ENCODE results near the gene GPAM. TPM values are rescaled to one million over a fixed set of nuclear protein-coding genes. Genes with fewer than 3 reads are reported as not detected.

Gene GPAM
- total and polyA plus RNA-seq, 2 donors from 2014 or later, result 4.0 to 9.9 TPM

DNA sequence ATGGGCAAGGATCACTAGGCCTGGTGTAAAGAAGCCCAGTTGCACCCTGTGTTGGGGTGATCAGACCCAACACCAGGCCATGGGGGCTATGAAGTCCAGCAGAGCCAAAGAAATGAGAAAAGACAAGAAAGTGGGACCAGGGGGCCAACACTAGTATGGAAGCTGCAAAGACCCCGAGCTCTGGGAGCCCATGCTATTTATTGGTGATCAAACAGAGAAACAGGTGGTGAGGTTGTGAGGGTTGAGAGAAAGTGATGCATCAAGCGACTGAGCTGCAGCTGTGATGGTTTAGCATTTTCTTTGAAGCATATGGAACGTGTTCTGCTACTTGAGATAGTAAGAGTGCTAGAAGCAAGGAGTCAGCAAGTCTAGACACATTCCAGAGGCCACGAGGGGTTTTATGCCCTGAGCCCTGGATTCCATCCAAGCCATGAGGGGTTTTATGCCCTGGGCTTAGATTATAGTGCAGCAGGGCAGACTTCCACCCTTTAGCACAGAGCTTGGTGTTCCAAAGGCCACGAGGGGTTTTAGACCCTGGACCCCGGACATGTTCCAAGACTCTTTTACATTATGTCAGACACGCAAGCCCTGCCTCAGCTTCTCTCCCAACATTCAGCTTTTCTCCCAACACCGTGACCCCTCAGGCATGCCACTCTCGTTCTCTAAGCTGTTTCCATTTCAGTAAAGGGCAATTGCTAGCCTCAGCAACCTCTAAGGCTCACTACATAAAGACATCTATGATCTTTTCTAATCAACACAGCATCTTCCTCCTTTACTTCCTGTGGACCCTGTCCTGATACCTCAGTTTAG lies 43.1 kb upstream of the GPAM start:
- Histone ChIP-seq H3K4me1 (ENCODE audit: control insufficient read depth in 2 of 3, insufficient read depth in 2 of 3, low read depth in 1 of 3, low read length in 3 of 3) (no peaks in the 10 kb centered on the region), H3K27me3 (ENCODE audit: control insufficient read depth, insufficient read depth, low read length) (no peaks in the 10 kb centered on the region), H3K9ac (ENCODE audit: low read length in 3 of 3) (no peak overlapping the region), H3K4me3 (ENCODE audit: low read length in 3 of 3) (no peak overlapping the region), H3K36me3 (ENCODE audit: control insufficient read depth in 2 of 3, insufficient read depth in 3 of 3, low read length in 3 of 3) (no peaks in the 10 kb centered on the region), H3K27ac (ENCODE audit: low read depth in 2 of 2, low read length in 2 of 2) (no peak overlapping the region), H3K9me3 (ENCODE audit: control insufficient read depth in 2 of 3, insufficient read depth in 1 of 3, low read length in 3 of 3) (no peaks in the 10 kb centered on the region)
- DNase-seq, result no peak
- no peak for FAIRE-seq
- intact Hi-C loops (cut with DNase I), result no loop called here
- no peak for TF ChIP-seq CTCF (IDR thresholded peaks at IDR 0.05; ENCODE audit: borderline replicate concordance, extremely low read depth, insufficient read depth)

DNA sequence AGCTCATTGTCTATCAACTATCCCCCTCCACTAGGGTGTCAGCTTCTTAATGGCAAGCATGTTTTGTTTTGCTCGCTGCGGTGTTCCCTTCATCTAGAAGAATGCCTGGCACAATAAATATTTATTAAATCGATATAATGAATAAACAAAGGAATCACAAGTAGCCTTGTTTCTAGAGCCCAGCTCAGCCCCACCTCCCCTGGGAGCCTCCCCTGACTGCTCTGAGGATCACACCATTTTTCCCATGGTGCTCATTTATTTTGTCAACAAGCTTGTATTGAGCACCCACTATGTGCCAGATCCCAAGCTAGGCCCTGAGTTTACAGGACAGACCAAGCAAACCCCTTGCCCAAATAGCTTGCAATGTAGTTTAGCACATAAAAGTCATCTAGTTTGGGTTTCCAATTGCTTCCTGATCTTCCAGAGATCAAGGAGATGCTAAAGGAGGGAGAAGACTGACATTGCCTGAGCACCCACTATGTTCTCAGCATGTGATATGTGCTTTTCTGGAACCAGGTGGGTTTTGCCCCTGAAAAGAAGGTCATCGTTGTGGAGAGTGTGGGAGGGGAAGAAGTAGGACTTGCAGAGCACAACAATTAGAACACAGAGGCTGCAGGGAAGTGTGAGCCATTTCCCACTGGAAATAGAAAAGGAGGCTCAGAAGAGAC lies 42.3 kb upstream of the GPAM start:
- H3K9ac ChIP-seq (ENCODE audit: low read length in 3 of 3), result no peak overlapping the region
- H3K27me3 ChIP-seq (ENCODE audit: control insufficient read depth, insufficient read depth, low read length), result no peaks in the 10 kb centered on the region
- intact Hi-C loops (cut with DNase I), result no loop called here
- H3K27ac ChIP-seq (ENCODE audit: low read depth in 2 of 2, low read length in 2 of 2), result no peak overlapping the region
- H3K4me3 ChIP-seq (ENCODE audit: low read length in 3 of 3), result no peak overlapping the region
- no peaks in the 10 kb centered on the region for H3K36me3 ChIP-seq (ENCODE audit: control insufficient read depth in 2 of 3, insufficient read depth in 3 of 3, low read length in 3 of 3)
- no peak for TF ChIP-seq CTCF (IDR thresholded peaks at IDR 0.05; ENCODE audit: borderline replicate concordance, extremely low read depth, insufficient read depth)
- FAIRE-seq (no peak), DNase-seq (no peak)
- no peaks in the 10 kb centered on the region for H3K4me1 ChIP-seq (ENCODE audit: control insufficient read depth in 2 of 3, insufficient read depth in 2 of 3, low read depth in 1 of 3, low read length in 3 of 3)
- H3K9me3 ChIP-seq (ENCODE audit: control insufficient read depth in 2 of 3, insufficient read depth in 1 of 3, low read length in 3 of 3), result peaks cover 0 to 2% (median 0%) of the 10 kb centered on the region in 3 donors

- no peaks in the 10 kb centered on the region for H3K36me3 ChIP-seq (ENCODE audit: control insufficient read depth in 2 of 3, insufficient read depth in 3 of 3, low read length in 3 of 3)
- no peak overlapping the region for H3K9ac ChIP-seq (ENCODE audit: low read length in 3 of 3)
- no peak overlapping the region for H3K27ac ChIP-seq (ENCODE audit: low read depth in 2 of 2, low read length in 2 of 2)
- TF ChIP-seq CTCF (IDR thresholded peaks at IDR 0.05; ENCODE audit: borderline replicate concordance, extremely low read depth, insufficient read depth), result no peak
- FAIRE-seq, result no peak
- no peaks in the 10 kb centered on the region for H3K4me1 ChIP-seq (ENCODE audit: control insufficient read depth in 2 of 3, insufficient read depth in 2 of 3, low read depth in 1 of 3, low read length in 3 of 3)
- H3K27me3 ChIP-seq (ENCODE audit: control insufficient read depth, insufficient read depth, low read length), result no peaks in the 10 kb centered on the region
- peaks cover 0 to 11% (median 1%) of the 10 kb centered on the region in 3 donors for H3K9me3 ChIP-seq (ENCODE audit: control insufficient read depth in 2 of 3, insufficient read depth in 1 of 3, low read length in 3 of 3)
- no peak overlapping the region for H3K4me3 ChIP-seq (ENCODE audit: low read length in 3 of 3)
- DNase-seq, result no peak
- intact Hi-C loops (cut with DNase I), result no loop called here
Observed at GRCh38 chr10:112224933-112225529, 41.5 kb upstream of the GPAM start.
